ENCODE data around the gene SHISA9. TPM values are rescaled to one million over a fixed set of nuclear protein-coding genes. Genes with fewer than 3 reads are reported as not detected.
"Not testable (repeated sequence)": the region's sequence is repeated elsewhere in the genome, so short reads cannot be mapped to it uniquely, and the experiment has no call there.

The SHISA9 gene
- polyA plus RNA-seq (2013, experiment 1 of 2; ENCODE audit: insufficient read length): not detected
- 0.12 TPM for polyA plus RNA-seq (2013, experiment 2 of 2; ENCODE audit: insufficient read length)

GRCh38 chr16:12901597-12902461, at the start of gene SHISA9:
SHISA9 (plus strand) TSS chr16:12901598.
- no peak for DNase-seq

GRCh38 chr16:12853972-12854371, 47.4 kb upstream of the SHISA9 start:
- DNase-seq: no peak

- DNase-seq: not testable (repeated sequence)
Observed at GRCh38 chr16:12857435-12857834, 44.0 kb upstream of the SHISA9 start.

- no peak for DNase-seq
Observed at GRCh38 chr16:12862327-12862726, 39.1 kb upstream of the SHISA9 start.

GRCh38 chr16:12862941-12863340, 38.5 kb upstream of the SHISA9 start:
- DNase-seq: no peak

GRCh38 chr16:12866981-12867551, 34.3 kb upstream of the SHISA9 start:
- DNase-seq: no peak

- no peak for DNase-seq
Observed at GRCh38 chr16:12868169-12868568, 33.2 kb upstream of the SHISA9 start.

- no peak for DNase-seq
Observed at GRCh38 chr16:12868788-12869187, 32.6 kb upstream of the SHISA9 start.

- DNase-seq: no peak
Observed at GRCh38 chr16:12869698-12870427, 31.5 kb upstream of the SHISA9 start.

- no peak for DNase-seq
Observed at GRCh38 chr16:12871784-12872183, 29.6 kb upstream of the SHISA9 start.

GRCh38 chr16:12874186-12874585, 27.2 kb upstream of the SHISA9 start:
- peak; percentile 81 for DNase-seq

GRCh38 chr16:12876778-12877177, 24.6 kb upstream of the SHISA9 start:
- no peak for DNase-seq

GRCh38 chr16:12878973-12879372, 22.4 kb upstream of the SHISA9 start:
- DNase-seq: no peak

- no peak for DNase-seq
Observed at GRCh38 chr16:12879812-12880211, 21.6 kb upstream of the SHISA9 start.

GRCh38 chr16:12881182-12881581, 20.2 kb upstream of the SHISA9 start:
- DNase-seq: no peak

GRCh38 chr16:12881740-12882139, 19.7 kb upstream of the SHISA9 start:
- DNase-seq: no peak

- DNase-seq: no peak
Observed at GRCh38 chr16:12885742-12886141, 15.7 kb upstream of the SHISA9 start.

- no peak for DNase-seq
Observed at GRCh38 chr16:12891836-12892235, 9.6 kb upstream of the SHISA9 start.

GRCh38 chr16:12893050-12893750, 8.2 kb upstream of the SHISA9 start:
- DNase-seq: no peak

- DNase-seq: peak; percentile 38
Observed at GRCh38 chr16:12896562-12896961, 4.8 kb upstream of the SHISA9 start.

- DNase-seq: no peak
Observed at GRCh38 chr16:12898551-12898950, 2.8 kb upstream of the SHISA9 start.

- no peak for DNase-seq
Observed at GRCh38 chr16:12899529-12900143, 1.8 kb upstream of the SHISA9 start.
